Measurements from ENCODE around the gene TAOK3.

DNA sequence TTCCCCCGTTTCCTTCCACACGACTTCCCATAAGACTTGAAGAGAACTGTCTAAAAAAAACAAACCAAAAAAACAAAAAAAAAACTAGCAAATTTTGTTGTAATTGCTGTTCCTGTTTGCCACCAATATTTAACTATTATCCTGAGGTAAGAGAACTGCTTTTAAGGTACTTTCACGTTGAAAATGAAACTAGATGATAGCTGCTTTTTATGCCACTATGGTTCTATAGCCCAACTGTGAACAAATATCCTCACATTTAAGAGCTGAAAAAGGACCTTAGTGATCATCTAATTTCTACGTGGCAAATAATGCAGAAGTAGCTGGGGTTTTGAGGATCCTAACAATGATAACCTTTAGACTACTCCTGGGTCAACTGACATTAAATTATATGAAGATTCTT, 98.6 kb downstream of the TAOK3 start:
- TF ChIP-seq, protein P1, sequence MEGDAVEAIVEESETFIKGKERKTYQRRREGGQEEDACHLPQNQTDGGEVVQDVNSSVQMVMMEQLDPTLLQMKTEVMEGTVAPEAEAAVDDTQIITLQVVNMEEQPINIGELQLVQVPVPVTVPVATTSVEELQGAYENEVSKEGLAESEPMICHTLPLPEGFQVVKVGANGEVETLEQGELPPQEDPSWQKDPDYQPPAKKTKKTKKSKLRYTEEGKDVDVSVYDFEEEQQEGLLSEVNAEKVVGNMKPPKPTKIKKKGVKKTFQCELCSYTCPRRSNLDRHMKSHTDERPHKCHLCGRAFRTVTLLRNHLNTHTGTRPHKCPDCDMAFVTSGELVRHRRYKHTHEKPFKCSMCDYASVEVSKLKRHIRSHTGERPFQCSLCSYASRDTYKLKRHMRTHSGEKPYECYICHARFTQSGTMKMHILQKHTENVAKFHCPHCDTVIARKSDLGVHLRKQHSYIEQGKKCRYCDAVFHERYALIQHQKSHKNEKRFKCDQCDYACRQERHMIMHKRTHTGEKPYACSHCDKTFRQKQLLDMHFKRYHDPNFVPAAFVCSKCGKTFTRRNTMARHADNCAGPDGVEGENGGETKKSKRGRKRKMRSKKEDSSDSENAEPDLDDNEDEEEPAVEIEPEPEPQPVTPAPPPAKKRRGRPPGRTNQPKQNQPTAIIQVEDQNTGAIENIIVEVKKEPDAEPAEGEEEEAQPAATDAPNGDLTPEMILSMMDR (IDR thresholded peaks at IDR 0.05; ENCODE audit: low read length), result no peak
- no peak for TF ChIP-seq EZH2phosphoT487 (IDR thresholded peaks at IDR 0.05; ENCODE audit: low read length)
